Mesenchymal stem cell (in vitro differentiated cells and primary cell): ENCODE data around the gene EFNA1. TPM values are rescaled to one million over a fixed set of nuclear protein-coding genes. Genes with fewer than 3 reads are reported as not detected.
A peak's percentile ranks its signal among the peaks of the same experiment; 100 is the strongest.

Experiments used
- DNase-seq: peaks from one replicate; pipeline ENCODE4 v3.0.0-alpha.2; 2013
- H2AFZ ChIP-seq: one replicate; pipeline ENCODE4 v1.6.1; 2013; ENCODE audit warnings: low read depth, mild to moderate bottlenecking, control low read depth, inconsistent platforms, low read length, moderate library complexity
- H2AK5ac ChIP-seq: 2 replicates; pipeline ENCODE4 v1.6.1; 2013; ENCODE audit warnings: low read length, moderate library complexity, mild to moderate bottlenecking, inconsistent platforms; ENCODE audit not compliant: severe bottlenecking
- H2BK120ac ChIP-seq: one replicate; pipeline ENCODE4 v1.6.1; 2013; ENCODE audit warnings: low read depth, mild to moderate bottlenecking, inconsistent platforms, low read length, moderate library complexity
- H2BK12ac ChIP-seq, 2 experiments: one replicate each; pipeline ENCODE4 v1.6.1; 2013; ENCODE audit warnings: inconsistent platforms in 2 of 2, low read length in 2 of 2, mild to moderate bottlenecking in 2 of 2, moderate library complexity in 2 of 2, control low read depth in 1 of 2
- H2BK15ac ChIP-seq: one replicate; pipeline ENCODE4 v1.6.1; 2013; ENCODE audit warnings: mild to moderate bottlenecking, low read depth, inconsistent platforms; ENCODE audit not compliant: poor library complexity, severe bottlenecking
- H2BK5ac ChIP-seq: 2 replicates; pipeline ENCODE4 v1.6.1; 2013; ENCODE audit warnings: low read depth, mild to moderate bottlenecking, low read length, control low read depth, inconsistent platforms; ENCODE audit not compliant: poor library complexity, severe bottlenecking
- H3K14ac ChIP-seq, 2 experiments: one replicate each; pipeline ENCODE4 v1.6.1; 2013; ENCODE audit warnings: inconsistent platforms in 2 of 2, low read length in 2 of 2, control low read depth in 1 of 2, mild to moderate bottlenecking in 1 of 2, moderate library complexity in 1 of 2
- H3K18ac ChIP-seq, 2 experiments: one replicate each; pipeline ENCODE4 v1.6.1; 2013; ENCODE audit warnings: inconsistent platforms in 2 of 2, low read length in 2 of 2, control low read depth in 1 of 2, low read depth in 1 of 2, mild to moderate bottlenecking in 1 of 2
- H3K23ac ChIP-seq, 2 experiments: one replicate each; pipeline ENCODE4 v1.6.1; 2013; ENCODE audit warnings: inconsistent platforms in 2 of 2, low read length in 2 of 2, mild to moderate bottlenecking in 2 of 2, moderate library complexity in 2 of 2, control low read depth in 1 of 2
- H3K27ac ChIP-seq: 2 replicates; pipeline ENCODE4 v1.5.1; 2013; ENCODE audit warnings: mild to moderate bottlenecking, moderate library complexity, low read length, control low read depth, inconsistent platforms; ENCODE audit not compliant: poor library complexity, severe bottlenecking
- H3K27me3 ChIP-seq, 2 experiments: 2 replicates each; pipeline versions ENCODE4 v1.6.1 to v1.7.0; 2013; ENCODE audit warnings: low read length in 2 of 2, mild to moderate bottlenecking in 2 of 2, moderate library complexity in 2 of 2, control low read depth in 1 of 2, inconsistent platforms in 1 of 2; ENCODE audit not compliant: control insufficient read depth in 1 of 2, insufficient read depth in 1 of 2
- H3K36me3 ChIP-seq, 2 experiments: 2 replicates each; pipeline versions ENCODE4 v1.6.1 to v1.7.0; 2013; ENCODE audit warnings: low read length in 2 of 2, control low read depth in 1 of 2, inconsistent platforms in 1 of 2, low read depth in 1 of 2, mild to moderate bottlenecking in 1 of 2; ENCODE audit not compliant: insufficient read depth in 2 of 2, control insufficient read depth in 1 of 2
- H3K4ac ChIP-seq, 2 experiments: one replicate each; pipeline ENCODE4 v1.6.1; 2013; ENCODE audit warnings: inconsistent platforms in 2 of 2, low read length in 2 of 2, mild to moderate bottlenecking in 2 of 2, moderate library complexity in 2 of 2, control low read depth in 1 of 2, low read depth in 1 of 2
- H3K4me1 ChIP-seq: 2 replicates; pipeline ENCODE4 v1.6.1; 2013; ENCODE audit warnings: low read depth, low read length, control low read depth; ENCODE audit not compliant: control insufficient read depth, insufficient read depth
- H3K4me2 ChIP-seq: 2 replicates; pipeline ENCODE4 v1.6.1; 2013; ENCODE audit warnings: low read length, mild to moderate bottlenecking, inconsistent platforms; ENCODE audit not compliant: poor library complexity, severe bottlenecking
- H3K4me3 ChIP-seq, 2 experiments: 2 replicates each; pipeline versions ENCODE4 v1.5.1 to v1.7.0; 2013; ENCODE audit warnings: low read length in 2 of 2, mild to moderate bottlenecking in 2 of 2, control low read depth in 1 of 2, low read depth in 1 of 2; ENCODE audit not compliant: insufficient read depth in 1 of 2
- H3K79me1 ChIP-seq: replicated peaks from 2 replicates; pipeline ENCODE4 v1.6.1; 2013; ENCODE audit warnings: mild to moderate bottlenecking, control low read depth, low read length, inconsistent platforms; ENCODE audit not compliant: poor library complexity, severe bottlenecking
- H3K9ac ChIP-seq: 2 replicates; pipeline ENCODE4 v1.7.0; 2013; ENCODE audit warnings: mild to moderate bottlenecking, low read length, moderate library complexity
- H3K9me3 ChIP-seq: 2 replicates; pipeline ENCODE4 v1.7.0; 2013; ENCODE audit warnings: mild to moderate bottlenecking, low read length; ENCODE audit not compliant: control insufficient read depth
- H4K8ac ChIP-seq: one replicate; pipeline ENCODE4 v1.6.1; 2013; ENCODE audit warnings: inconsistent platforms, mild to moderate bottlenecking, low read length, moderate library complexity
- H4K91ac ChIP-seq: one replicate; pipeline ENCODE4 v1.6.1; 2013; ENCODE audit warnings: mild to moderate bottlenecking, low read length, inconsistent platforms
- WGBS: methylation state at CpG from one replicate; pipeline ENCODE4 v1.1.7; 2013; ENCODE audit warnings: mixed read lengths; 5-methylcytosine and 5-hydroxymethylcytosine counted together
- polyA plus RNA-seq, 2 experiments: library from polyadenylated mRNA; stranded (reverse); fragments of 200-250 nt; gene quantifications; one replicate each; pipeline ENCODE4 v1.2.3, GENCODE V29; 2013

Gene EFNA1, protein sequence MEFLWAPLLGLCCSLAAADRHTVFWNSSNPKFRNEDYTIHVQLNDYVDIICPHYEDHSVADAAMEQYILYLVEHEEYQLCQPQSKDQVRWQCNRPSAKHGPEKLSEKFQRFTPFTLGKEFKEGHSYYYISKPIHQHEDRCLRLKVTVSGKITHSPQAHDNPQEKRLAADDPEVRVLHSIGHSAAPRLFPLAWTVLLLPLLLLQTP
- polyA plus RNA-seq (2013, experiment 1 of 2) = 0.62 TPM
- 0.53 TPM for polyA plus RNA-seq (2013, experiment 2 of 2)

DNA sequence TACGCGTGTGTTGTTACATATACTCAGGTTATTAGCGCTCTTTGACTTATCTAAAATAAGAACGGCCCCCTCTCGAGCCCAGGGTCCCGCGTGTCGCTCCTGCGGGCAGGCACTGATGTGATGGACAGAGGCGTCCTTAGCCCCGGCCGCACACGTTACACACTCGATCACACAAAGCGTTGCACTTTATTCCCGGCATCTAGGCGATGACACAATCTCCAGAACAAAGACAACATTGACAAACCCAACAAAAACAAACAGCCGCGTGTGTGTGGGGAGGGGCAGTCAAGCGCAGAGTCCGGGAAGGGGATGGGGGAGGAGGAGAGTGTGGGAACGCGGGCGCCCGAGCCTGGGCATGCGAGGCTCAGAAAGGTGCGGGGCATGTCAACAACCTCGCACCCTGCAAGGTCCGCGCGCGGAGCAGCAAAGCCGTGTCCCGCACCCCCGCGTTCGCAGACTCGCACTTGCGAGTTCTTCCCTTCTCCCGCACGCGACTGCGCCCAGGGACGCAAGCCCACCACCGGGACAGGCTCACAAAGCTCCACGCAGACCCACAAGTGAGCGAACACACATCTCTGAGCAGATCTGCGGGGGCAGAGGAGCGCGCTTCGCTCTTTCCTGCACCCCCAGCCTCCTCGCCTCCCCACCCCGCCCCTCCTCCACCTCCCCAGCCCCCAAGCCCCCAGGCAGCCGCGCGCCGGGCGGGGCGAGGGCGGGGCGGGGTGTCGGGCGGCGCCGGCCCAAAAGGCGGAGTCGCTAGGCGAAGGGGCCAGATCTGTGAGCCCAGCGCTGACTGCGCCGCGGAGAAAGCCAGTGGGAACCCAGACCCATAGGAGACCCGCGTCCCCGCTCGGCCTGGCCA lies at the start of gene EFNA1:
Gene EFNA1 (plus strand): TSS at position 772 of the 862 bp plus-strand sequence. CDS start 102 bp downstream, outside the sequence.
- H2AK5ac ChIP-seq = no peak within 1 kb of the TSS
- H3K4me3 ChIP-seq = peak within 1 kb of the TSS; percentile 51 to 69
- H3K27me3 ChIP-seq = peaks cover 48 to 80% of the 10 kb centered on the region in 2 experiments
- H3K9ac ChIP-seq = peak within 1 kb of the TSS; percentile 48
- whole genome bisulfite sequencing = under 1% methylated on average over 48 of the region's 76 CpGs
- H2BK5ac ChIP-seq = no peak within 1 kb of the TSS
- peak within 1 kb of the TSS; percentile 36 for H2AFZ ChIP-seq
- peak within 1 kb of the TSS; percentile 44 for H2BK15ac ChIP-seq
- H3K14ac ChIP-seq = peak within 1 kb of the TSS in 1 of 2 experiments; percentile 46
- H3K9me3 ChIP-seq = no peaks in the 10 kb centered on the region
- H3K27ac ChIP-seq = no peak within 1 kb of the TSS
- H4K8ac ChIP-seq = peak within 1 kb of the TSS; percentile 7
- peak within 1 kb of the TSS; percentile 94 for H3K4me2 ChIP-seq
- H3K18ac ChIP-seq = peak within 1 kb of the TSS; percentile 3 to 28
- H3K4ac ChIP-seq = peak within 1 kb of the TSS in 1 of 2 experiments; percentile 50
- peak; percentile 76 for DNase-seq
- H2BK120ac ChIP-seq = no peak within 1 kb of the TSS
- peak within 1 kb of the TSS in 1 of 2 experiments; percentile 62 for H3K23ac ChIP-seq
- H3K36me3 ChIP-seq = peaks cover 0 to 6% of the 10 kb centered on the region in 2 experiments
- no peak within 1 kb of the TSS for H4K91ac ChIP-seq
- H2BK12ac ChIP-seq = peak within 1 kb of the TSS in 1 of 2 experiments; percentile 11
- no peaks in the 10 kb centered on the region for H3K79me1 ChIP-seq
- H3K4me1 ChIP-seq = peaks cover 51% of the 10 kb centered on the region

DNA sequence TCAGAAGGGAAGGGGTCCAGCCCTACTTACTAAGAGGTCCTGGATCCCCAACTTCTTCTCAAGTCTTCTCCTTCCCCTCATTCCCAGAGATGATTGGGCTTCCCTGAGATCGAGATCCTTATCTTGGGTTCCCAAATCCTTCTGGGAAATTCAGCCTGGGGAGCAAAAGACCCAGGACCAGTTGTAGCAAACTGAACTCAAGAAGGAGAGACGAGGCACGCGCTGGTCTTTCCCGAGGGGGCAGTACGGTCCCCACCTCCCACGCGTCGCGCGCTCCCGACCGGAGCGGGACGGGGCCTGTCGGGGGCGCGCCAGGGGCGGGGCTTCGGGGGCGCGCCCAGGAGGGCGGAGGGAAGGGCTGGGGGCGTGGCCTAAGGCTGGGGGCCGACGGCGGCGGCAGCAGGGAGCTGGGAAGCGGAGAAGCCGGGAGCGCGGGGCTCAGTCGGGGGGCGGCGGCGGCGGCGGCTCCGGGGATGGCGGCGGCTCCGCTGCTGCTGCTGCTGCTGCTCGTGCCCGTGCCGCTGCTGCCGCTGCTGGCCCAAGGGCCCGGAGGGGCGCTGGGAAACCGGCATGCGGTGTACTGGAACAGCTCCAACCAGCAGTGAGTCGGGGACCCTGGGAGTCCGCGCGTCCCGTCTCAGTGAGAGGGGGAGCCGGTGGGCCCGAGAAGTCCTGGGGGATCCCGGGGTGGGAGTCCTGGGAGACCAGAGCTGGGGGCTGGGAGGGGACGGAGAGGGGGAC lies 49.0 kb upstream of the EFNA1 start, which contains the start of gene EFNA3:
Gene EFNA3 (plus strand): TSS at position 369 of the 741 bp plus-strand sequence. CDS start 105 bp downstream, at position 474.
- peak within 1 kb of the TSS; percentile 26 for H2BK5ac ChIP-seq
- H2AFZ ChIP-seq = no peak within 1 kb of the TSS
- no peak within 1 kb of the TSS for H3K4ac ChIP-seq
- no peak within 1 kb of the TSS for H2BK120ac ChIP-seq
- no peak within 1 kb of the TSS for H3K27ac ChIP-seq
- no peak within 1 kb of the TSS for H4K8ac ChIP-seq
- peaks cover 45% of the 10 kb centered on the region for H3K4me1 ChIP-seq
- peaks cover 61 to 73% of the 10 kb centered on the region in 2 experiments for H3K27me3 ChIP-seq
- H3K9ac ChIP-seq = peak within 1 kb of the TSS; percentile 21
- H3K18ac ChIP-seq = peak within 1 kb of the TSS in 1 of 2 experiments; percentile 75
- DNase-seq = peak; percentile 42
- no peaks in the 10 kb centered on the region for H3K9me3 ChIP-seq
- H3K4me2 ChIP-seq = peak within 1 kb of the TSS; percentile 60
- H2BK15ac ChIP-seq = peak within 1 kb of the TSS; percentile 31
- peak within 1 kb of the TSS in 1 of 2 experiments; percentile 90 for H3K23ac ChIP-seq
- peak within 1 kb of the TSS; percentile 37 to 63 for H3K4me3 ChIP-seq
- H4K91ac ChIP-seq = peak within 1 kb of the TSS; percentile 18
- H3K79me1 ChIP-seq = no peaks in the 10 kb centered on the region
- H2BK12ac ChIP-seq = peak within 1 kb of the TSS in 1 of 2 experiments; percentile 8
- H3K14ac ChIP-seq = no peak within 1 kb of the TSS
- WGBS = 3% methylated on average over 45 of the region's 59 CpGs
- H3K36me3 ChIP-seq = no peaks in the 10 kb centered on the region
- H2AK5ac ChIP-seq = no peak within 1 kb of the TSS

DNA sequence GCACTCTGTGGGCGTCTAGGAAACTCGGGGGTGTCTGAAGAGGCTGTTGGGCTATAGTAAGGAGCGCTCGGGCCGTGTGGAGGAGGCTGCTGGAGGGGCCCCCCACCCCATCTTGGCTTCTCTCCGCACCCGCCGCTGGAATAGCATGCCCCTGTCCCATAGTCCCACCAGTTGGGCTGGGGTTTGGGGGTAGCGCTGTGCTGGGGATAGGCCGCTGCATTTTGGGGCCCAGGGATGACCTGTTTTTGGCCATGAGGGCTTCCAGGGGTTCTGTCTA lies 48.5 kb upstream of the EFNA1 start:
- H3K4me1 ChIP-seq = peaks cover 46% of the 10 kb centered on the region
- H3K18ac ChIP-seq = no peak overlapping the region
- H3K9ac ChIP-seq = no peak overlapping the region
- H3K23ac ChIP-seq = no peak overlapping the region
- no peak overlapping the region for H4K91ac ChIP-seq
- H2BK5ac ChIP-seq = peak overlapping the region; percentile 26
- H3K14ac ChIP-seq = no peak overlapping the region
- no peaks in the 10 kb centered on the region for H3K36me3 ChIP-seq
- H2AFZ ChIP-seq = no peak overlapping the region
- no peak overlapping the region for H4K8ac ChIP-seq
- DNase-seq = no peak
- no peak overlapping the region for H3K4ac ChIP-seq
- 5% methylated on average over 4 of the region's 10 CpGs for WGBS
- H3K4me3 ChIP-seq = peak overlapping the region in 1 of 2 experiments; percentile 63
- H2BK15ac ChIP-seq = peak overlapping the region; percentile 26
- no peak overlapping the region for H2BK120ac ChIP-seq
- no peaks in the 10 kb centered on the region for H3K9me3 ChIP-seq
- no peak overlapping the region for H2BK12ac ChIP-seq
- no peak overlapping the region for H3K27ac ChIP-seq
- H3K27me3 ChIP-seq = peaks cover 66 to 74% of the 10 kb centered on the region in 2 experiments
- H3K4me2 ChIP-seq = peak overlapping the region; percentile 60
- H2AK5ac ChIP-seq = no peak overlapping the region
- no peaks in the 10 kb centered on the region for H3K79me1 ChIP-seq
